Fibroblast of peridontal ligament (primary cell): ENCODE measurements around the gene TCAF1.
"Not testable (repeated sequence)": the region's sequence is repeated elsewhere in the genome, so short reads cannot be mapped to it uniquely, and the experiment has no call there.

Experiments used
- DNase-seq: peaks from one replicate; pipeline ENCODE4 v3.0.0-alpha.2; 2010; ENCODE audit errors: extremely low read depth

The TCAF1 gene

GRCh38 chr7:143857994-143858393 lies 44.0 kb downstream of the TCAF1 start:
- not testable (repeated sequence) for DNase-seq

- not testable (repeated sequence) for DNase-seq
Observed at GRCh38 chr7:143855443-143855842, 46.5 kb downstream of the TCAF1 start.

DNA sequence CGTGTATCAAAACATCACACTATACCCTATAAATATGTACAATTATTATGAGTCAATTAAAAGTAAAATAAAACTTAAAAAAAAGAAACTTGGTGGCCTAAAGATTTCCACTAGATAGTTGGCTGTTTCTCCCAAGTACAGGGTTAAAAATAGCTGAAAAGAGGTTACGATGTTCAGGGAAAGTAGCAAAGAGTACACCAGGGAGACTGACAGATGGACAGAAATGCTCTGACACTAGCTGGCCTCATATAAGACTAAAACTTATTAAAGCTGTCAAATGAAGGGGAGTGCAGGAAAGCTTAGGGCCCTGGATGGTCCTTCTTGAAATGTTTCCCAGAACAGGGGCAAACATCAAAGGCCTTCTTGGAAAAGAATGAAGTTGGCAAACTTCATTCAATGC lies 51.3 kb downstream of the TCAF1 start:
- no peak for DNase-seq

DNA sequence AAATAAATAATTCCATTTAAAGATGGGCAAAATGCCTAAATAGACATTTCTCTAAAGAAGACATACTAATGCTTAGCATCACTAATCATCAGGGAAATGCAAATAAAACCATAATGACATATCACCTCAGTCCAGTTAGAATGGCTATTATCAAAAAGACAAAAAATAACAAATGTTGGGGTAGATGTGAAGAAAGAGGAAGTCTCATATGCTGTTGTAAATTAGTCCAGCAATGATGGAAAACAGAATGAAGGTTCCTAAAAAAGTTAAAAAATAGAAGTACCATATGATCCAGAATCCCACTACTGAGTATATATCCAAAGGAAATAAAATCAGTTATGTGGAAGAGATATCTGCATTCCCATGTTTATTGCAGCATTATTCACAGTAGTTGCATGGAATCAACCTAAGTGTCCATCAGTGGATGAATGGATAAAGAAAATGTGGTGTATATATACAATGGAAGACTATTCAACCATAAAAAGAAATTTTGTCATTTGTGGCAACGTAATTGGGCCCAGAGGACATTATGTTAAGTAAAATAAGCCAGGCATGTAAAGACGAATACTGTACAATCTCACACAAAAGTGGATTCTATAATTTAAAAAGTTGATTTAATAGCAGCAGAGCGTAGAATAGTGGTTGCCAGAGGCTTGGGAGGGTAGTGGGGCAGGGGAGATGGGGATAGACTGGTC lies 52.0 kb downstream of the TCAF1 start:
- DNase-seq, result no peak

DNA sequence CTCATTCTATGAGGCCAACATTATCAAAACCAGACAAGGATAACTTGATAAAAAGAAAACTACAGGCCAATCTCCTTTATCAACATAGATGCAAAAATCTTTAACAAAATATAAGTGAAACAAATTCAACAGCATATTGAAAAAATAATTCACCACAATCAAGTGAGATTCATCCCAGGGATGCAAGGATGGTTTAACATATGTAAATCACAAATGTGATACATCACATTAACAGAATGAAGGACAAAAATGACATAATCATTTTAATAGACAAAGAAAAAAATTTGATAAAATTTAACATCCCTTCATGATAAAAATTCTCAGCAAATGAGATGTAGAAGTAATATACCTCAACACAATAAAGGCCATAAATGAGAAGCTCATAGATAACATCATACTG lies 53.8 kb downstream of the TCAF1 start:
- DNase-seq, result no peak

DNA sequence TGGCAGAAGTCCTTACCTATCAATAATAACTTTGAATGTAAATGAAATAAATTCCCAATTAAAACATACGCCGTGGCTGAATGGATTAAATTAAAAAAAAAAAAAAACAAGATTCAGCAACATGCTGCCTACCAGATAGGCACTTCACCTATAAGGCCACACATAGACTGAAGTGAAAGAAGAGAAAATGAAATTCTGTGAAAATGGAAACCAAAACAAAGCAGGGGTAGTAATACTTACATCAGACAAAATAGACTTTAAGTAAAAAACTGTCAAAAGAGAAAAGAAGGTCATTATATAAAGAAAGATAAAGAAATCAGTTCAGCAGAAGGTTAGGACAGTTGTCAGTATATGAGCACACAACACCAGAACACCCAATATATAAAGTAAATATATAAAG lies 55.3 kb downstream of the TCAF1 start:
- DNase-seq, result no peak

- not testable (repeated sequence) for DNase-seq
Observed at GRCh38 chr7:143841696-143842095, 60.3 kb downstream of the TCAF1 start.

GRCh38 chr7:143840062-143840461 lies 61.9 kb downstream of the TCAF1 start:
- DNase-seq, result not testable (repeated sequence)

DNA sequence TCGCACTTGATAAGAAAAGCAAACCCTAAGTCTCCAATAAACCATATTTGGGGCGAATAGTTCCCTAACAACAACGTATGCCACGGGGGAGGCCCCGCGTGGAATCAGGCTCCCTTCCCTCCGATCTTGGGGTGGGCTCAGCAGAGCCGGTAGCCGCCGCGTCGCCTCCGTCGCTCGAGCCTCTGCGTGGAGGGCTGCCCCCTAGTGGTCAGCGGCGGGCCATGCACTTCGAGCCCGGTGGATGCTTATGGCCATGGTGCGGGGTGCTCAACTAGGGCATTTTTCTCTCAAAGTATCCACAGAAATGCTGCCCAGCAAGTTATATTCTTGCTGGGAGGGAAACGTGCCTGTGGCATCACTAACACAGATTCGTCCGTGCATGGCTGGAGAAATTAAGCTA lies 64.8 kb downstream of the TCAF1 start:
- DNase-seq, result not testable (repeated sequence)

DNA sequence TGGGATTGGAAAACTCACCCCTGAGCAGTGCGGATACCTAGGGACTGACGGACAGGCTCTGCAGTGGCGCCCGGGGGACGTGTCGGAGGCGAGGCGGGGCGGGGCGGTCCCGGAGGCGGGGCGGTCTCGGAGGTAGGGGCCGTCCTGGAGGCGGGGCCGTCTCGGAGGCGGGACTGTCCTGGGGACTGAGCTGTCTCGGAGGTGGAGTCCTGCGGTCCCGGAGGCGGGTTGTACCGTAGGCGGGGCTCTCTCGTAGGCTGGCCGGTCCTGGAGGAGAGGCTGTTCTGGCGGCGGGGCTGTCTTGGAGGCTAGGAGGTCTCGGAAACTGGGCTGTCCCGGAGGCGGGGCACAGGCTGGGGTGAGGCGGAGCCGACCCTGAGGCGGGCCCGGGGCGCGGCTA lies 65.4 kb downstream of the TCAF1 start:
- DNase-seq, result not testable (repeated sequence)

DNA sequence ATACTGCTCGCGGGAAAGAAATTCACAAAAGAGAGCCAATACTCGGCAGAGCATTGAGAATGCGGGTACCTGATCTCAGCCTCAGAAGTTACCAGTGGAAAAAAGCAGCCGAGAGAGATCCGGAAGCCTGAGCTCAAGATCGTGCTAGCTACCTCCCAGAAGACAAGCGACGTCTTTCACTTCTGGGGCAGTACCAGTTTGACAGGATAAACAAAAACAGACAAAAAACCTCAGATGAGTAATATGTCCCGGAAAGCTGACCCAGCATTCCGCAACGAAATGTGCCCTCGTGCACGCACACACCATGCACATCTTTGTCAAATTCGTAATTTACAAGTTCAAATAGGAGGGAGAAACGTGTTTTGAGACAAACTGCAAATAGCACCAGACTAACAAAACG lies 65.9 kb downstream of the TCAF1 start:
- not testable (repeated sequence) for DNase-seq

- not testable (repeated sequence) for DNase-seq
Observed at GRCh38 chr7:143826578-143826977, 75.4 kb downstream of the TCAF1 start.

DNA sequence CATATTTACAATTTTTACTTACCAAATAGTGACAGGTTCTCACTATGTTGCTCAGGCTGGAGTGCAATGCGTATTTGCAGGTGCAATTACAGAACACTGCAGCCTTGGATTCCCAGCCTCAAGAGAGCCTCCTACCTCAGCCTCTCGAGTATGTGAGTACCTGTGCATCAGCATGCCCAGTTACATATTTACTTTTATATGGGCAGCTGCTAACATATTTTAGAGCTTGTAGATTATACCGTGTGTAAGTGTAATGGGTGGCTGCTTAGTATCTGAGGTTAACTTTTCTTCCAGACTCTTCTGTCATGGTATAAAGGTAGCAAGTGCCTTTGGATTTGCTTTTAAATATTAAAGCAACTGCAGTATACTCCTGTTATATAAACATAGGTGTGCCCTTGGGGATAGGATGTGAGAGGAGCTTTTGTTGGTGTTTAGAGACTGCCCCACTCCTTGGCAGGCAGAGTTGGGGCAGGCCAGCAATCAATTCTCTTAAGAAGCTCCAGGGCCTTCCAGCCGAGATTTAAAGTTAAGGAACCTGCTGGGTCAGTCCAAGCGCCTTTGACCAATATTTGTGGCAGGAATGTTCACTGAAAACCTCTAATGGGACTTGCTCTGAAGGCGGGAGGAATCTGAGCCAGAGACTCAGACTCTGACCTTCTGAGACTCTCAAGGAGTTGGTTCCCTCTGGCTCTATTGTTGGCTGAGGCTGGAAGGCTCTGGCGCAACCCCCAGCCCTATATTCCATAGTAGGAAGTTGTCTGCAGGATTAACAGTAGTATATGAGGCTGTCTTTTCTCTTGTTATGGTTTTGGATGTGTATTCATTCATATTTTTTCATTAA lies 77.5 kb downstream of the TCAF1 start:
- not testable (repeated sequence) for DNase-seq

DNA sequence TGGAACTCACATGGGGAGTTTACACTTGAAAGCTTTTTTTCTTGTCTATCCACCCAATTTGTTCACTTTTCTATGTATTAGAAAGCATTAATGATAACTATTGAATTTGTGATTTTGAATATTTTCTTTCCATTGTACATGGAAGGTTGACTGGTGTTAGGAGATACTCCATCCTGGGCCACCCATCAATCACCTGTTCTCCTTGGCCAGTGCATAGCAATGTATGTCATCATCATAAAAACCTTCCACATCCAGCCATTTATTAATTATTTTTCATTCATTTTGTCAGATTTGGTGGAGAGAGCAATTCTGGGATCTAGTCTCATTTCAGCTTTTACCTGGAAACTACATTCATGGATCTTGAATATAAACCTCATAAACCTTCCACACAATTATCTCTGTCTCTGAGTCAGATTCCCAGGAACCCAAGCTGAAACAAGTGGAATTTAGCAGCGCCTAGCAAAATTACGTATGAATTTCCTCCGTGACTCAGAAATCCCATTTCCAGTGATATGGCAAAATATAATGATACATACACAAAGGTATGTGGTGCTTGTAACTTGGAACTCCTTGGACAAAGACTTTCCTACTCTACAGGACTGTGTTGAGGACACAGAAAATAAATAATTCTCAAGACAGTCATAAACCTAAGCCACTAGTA lies 78.2 kb downstream of the TCAF1 start:
- DNase-seq, result not testable (repeated sequence)

GRCh38 chr7:143821392-143822277 lies 80.3 kb downstream of the TCAF1 start:
- DNase-seq, result not testable (repeated sequence)

DNA sequence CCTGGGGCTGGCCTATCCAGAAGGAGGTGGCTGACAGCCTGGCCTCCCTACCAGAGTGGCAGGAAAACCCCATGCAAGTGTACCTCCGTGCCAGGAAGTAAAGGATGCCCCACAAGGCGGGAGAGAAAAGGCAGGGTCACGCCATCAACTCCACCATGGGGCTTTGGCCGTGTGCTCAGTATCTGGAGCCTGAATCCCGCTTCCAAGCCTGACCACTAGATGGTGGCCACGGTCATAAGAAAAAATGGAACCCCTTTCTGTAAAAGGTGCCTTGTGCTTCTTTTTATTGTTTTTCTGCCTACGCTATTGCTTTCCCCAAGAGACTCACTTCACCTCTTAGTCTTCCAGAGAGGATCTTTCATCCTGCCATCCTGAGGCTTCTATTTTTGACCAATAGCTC lies 84.1 kb downstream of the TCAF1 start:
- DNase-seq, result not testable (repeated sequence)

GRCh38 chr7:143816471-143817133 lies 85.4 kb downstream of the TCAF1 start:
- not testable (repeated sequence) for DNase-seq

DNA sequence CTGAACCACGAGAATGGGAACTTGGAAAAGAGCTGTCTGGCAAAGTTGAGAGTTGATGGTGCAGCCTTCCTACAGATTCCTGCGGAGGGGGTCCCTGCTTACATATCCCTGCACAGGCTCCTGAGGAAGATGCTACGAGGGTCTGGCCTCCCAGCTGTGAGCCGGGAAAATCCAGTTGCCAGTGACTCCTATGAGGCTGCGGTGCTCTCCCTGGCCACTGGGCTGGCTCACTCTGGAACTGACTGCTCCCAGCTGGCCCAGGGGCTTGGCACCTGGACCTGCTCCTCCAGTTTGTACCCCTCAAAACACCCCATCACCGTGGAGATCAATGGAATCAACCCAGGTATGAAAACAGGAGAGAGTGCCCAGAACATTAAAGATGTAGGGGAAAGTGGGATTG lies 91.3 kb downstream of the TCAF1 start:
- not testable (repeated sequence) for DNase-seq

GRCh38 chr7:143806664-143807071 lies 95.3 kb downstream of the TCAF1 start:
- not testable (repeated sequence) for DNase-seq
